Endothelial cell of umbilical vein (primary cell): ENCODE data around the gene LCN2.

Experiments used
- EZH2 ChIP-seq: IDR thresholded peaks from 2 replicates; pipeline ENCODE4 v1.6.1; 2012; ENCODE audit warnings: borderline replicate concordance, low read depth, mild to moderate bottlenecking, moderate library complexity, low read length, inconsistent platforms; ENCODE audit not compliant: severe bottlenecking
- POLR2A ChIP-seq: IDR thresholded peaks from 2 replicates; pipeline ENCODE4 v1.6.1; 2012; ENCODE audit warnings: low read depth, mild to moderate bottlenecking, control low read depth, low read length
- TF ChIP-seq, protein P1 (sequence below), 2 donors: IDR thresholded peaks; 1 replicate in 1 of 2; 2 replicates in 1 of 2; pipeline ENCODE4 v1.5.1; 2011; ENCODE audit warnings: low read length in 2 of 2, mild to moderate bottlenecking in 2 of 2, moderate library complexity in 2 of 2, control low read depth in 1 of 2, inconsistent platforms in 1 of 2, low read depth in 1 of 2; ENCODE audit not compliant: insufficient read depth in 1 of 2; ENCODE audit errors: extremely low read depth in 1 of 2

DNA sequence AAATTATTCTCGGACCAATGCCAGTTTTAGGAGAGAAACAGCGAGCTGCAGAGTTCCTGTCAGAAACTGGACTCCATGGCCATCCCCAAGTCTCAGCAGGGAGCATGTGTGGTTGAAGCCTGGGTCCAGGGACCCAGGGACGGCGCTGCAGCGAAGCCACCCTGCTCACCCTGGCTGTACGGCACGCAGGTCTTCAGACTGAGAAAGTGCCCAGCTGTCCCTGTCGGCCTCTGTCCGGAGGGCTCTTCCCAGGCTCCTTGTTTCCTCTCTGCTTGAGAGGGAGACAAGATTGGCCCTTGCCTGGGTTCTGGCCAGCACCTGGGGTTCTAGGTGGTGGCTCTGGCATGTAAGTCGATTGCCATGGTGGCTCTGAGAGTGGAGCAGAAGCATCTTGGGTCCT lies 48.7 kb upstream of the LCN2 start:
- TF ChIP-seq, protein P1, sequence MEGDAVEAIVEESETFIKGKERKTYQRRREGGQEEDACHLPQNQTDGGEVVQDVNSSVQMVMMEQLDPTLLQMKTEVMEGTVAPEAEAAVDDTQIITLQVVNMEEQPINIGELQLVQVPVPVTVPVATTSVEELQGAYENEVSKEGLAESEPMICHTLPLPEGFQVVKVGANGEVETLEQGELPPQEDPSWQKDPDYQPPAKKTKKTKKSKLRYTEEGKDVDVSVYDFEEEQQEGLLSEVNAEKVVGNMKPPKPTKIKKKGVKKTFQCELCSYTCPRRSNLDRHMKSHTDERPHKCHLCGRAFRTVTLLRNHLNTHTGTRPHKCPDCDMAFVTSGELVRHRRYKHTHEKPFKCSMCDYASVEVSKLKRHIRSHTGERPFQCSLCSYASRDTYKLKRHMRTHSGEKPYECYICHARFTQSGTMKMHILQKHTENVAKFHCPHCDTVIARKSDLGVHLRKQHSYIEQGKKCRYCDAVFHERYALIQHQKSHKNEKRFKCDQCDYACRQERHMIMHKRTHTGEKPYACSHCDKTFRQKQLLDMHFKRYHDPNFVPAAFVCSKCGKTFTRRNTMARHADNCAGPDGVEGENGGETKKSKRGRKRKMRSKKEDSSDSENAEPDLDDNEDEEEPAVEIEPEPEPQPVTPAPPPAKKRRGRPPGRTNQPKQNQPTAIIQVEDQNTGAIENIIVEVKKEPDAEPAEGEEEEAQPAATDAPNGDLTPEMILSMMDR (IDR thresholded peaks at IDR 0.05; ENCODE audit: extremely low read depth in 1 of 2, insufficient read depth in 1 of 2, low read depth in 1 of 2, low read length in 2 of 2) = no peak
- no peak for TF ChIP-seq POLR2A
- TF ChIP-seq EZH2 = no peak
